Keratinocyte (primary cell): Measurements from ENCODE around the gene MYO7B.

ENCODE experiments used
- CTCF ChIP-seq, 3 experiments: IDR thresholded peaks in 1 of 3; conservative IDR thresholded peaks in 1 of 3; optimal IDR thresholded peaks in 1 of 3; 2 replicates in 2 of 3; 3 replicates in 1 of 3; pipeline versions ENCODE3 to v1.5.1; 2011; ENCODE audit warnings: low read length in 3 of 3, mild to moderate bottlenecking in 3 of 3, moderate library complexity in 2 of 3, control low read depth in 1 of 3, inconsistent platforms in 1 of 3; ENCODE audit not compliant: insufficient read depth in 2 of 3; ENCODE audit errors: extremely low read depth in 1 of 3
- EZH2 ChIP-seq: IDR thresholded peaks from one replicate; pipeline ENCODE4 v1.6.1; 2012; ENCODE audit warnings: inconsistent platforms, mild to moderate bottlenecking, low read length, moderate library complexity

- TF ChIP-seq EZH2 = no peak
- TF ChIP-seq CTCF (optimal IDR thresholded peaks at IDR 0.05 in 1 of 3, IDR thresholded peaks at IDR 0.05 in 1 of 3, conservative IDR thresholded peaks at IDR 0.05 in 1 of 3; ENCODE audit: extremely low read depth in 1 of 3, insufficient read depth in 2 of 3, low read length in 3 of 3) = no peak
Measured at GRCh38 chr2:127625572-127625951, 90.1 kb downstream of the MYO7B start.
